Measurements from ENCODE around the gene LRP10. TPM values are rescaled to one million over a fixed set of nuclear protein-coding genes. Genes with fewer than 3 reads are reported as not detected.
A peak's percentile ranks its signal among the peaks of the same experiment; 100 is the strongest.

The LRP10 gene
- total RNA-seq, 1 donor from 2014 or later, result 171 TPM

DNA sequence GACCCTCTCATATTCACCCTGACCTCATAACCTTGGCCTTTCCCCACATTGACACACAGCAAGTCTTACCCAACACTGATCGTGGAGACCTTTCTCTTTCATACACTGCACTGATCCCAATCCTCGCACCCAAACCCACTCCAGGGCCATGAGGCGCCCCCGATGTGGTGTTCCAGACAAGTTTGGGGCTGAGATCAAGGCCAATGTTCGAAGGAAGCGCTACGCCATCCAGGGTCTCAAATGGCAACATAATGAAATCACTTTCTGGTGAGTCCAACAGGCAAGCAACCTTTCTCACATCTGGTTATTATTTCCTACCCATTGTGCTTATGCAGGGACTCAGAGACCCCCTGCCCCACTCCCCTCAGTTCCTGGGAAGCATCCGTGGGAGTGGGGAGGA lies 29.8 kb upstream of the LRP10 start:
- no peaks in the 10 kb centered on the region for H3K27me3 Mint-ChIP-seq (ENCODE audit: unreplicated experiment)
- no peaks in the 10 kb centered on the region for H3K9me3 Mint-ChIP-seq (ENCODE audit: unreplicated experiment)
- no peak overlapping the region for H3K4me3 Mint-ChIP-seq (ENCODE audit: unreplicated experiment)
- H3K4me1 Mint-ChIP-seq (ENCODE audit: unreplicated experiment), result peaks cover 50% of the 10 kb centered on the region
- no peak for DNase-seq (ENCODE audit: extremely low spot score, unreplicated experiment)
- peaks cover 54% of the 10 kb centered on the region for H3K36me3 Mint-ChIP-seq (ENCODE audit: unreplicated experiment)
- TF ChIP-seq, protein P1, sequence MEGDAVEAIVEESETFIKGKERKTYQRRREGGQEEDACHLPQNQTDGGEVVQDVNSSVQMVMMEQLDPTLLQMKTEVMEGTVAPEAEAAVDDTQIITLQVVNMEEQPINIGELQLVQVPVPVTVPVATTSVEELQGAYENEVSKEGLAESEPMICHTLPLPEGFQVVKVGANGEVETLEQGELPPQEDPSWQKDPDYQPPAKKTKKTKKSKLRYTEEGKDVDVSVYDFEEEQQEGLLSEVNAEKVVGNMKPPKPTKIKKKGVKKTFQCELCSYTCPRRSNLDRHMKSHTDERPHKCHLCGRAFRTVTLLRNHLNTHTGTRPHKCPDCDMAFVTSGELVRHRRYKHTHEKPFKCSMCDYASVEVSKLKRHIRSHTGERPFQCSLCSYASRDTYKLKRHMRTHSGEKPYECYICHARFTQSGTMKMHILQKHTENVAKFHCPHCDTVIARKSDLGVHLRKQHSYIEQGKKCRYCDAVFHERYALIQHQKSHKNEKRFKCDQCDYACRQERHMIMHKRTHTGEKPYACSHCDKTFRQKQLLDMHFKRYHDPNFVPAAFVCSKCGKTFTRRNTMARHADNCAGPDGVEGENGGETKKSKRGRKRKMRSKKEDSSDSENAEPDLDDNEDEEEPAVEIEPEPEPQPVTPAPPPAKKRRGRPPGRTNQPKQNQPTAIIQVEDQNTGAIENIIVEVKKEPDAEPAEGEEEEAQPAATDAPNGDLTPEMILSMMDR (IDR thresholded peaks at IDR 0.05), result no peak
- H3K27ac Mint-ChIP-seq (ENCODE audit: unreplicated experiment), result no peak overlapping the region

GRCh38 chr14:22842211-22843122 lies 29.1 kb upstream of the LRP10 start:
- H3K27ac Mint-ChIP-seq (ENCODE audit: unreplicated experiment), result no peak overlapping the region
- no peak for DNase-seq (ENCODE audit: extremely low spot score, unreplicated experiment)
- peaks cover 55% of the 10 kb centered on the region for H3K4me1 Mint-ChIP-seq (ENCODE audit: unreplicated experiment)
- no peak overlapping the region for H3K4me3 Mint-ChIP-seq (ENCODE audit: unreplicated experiment)
- no peaks in the 10 kb centered on the region for H3K27me3 Mint-ChIP-seq (ENCODE audit: unreplicated experiment)
- TF ChIP-seq, protein P1 (IDR thresholded peaks at IDR 0.05), result no peak
- no peaks in the 10 kb centered on the region for H3K9me3 Mint-ChIP-seq (ENCODE audit: unreplicated experiment)
- peaks cover 53% of the 10 kb centered on the region for H3K36me3 Mint-ChIP-seq (ENCODE audit: unreplicated experiment)

DNA sequence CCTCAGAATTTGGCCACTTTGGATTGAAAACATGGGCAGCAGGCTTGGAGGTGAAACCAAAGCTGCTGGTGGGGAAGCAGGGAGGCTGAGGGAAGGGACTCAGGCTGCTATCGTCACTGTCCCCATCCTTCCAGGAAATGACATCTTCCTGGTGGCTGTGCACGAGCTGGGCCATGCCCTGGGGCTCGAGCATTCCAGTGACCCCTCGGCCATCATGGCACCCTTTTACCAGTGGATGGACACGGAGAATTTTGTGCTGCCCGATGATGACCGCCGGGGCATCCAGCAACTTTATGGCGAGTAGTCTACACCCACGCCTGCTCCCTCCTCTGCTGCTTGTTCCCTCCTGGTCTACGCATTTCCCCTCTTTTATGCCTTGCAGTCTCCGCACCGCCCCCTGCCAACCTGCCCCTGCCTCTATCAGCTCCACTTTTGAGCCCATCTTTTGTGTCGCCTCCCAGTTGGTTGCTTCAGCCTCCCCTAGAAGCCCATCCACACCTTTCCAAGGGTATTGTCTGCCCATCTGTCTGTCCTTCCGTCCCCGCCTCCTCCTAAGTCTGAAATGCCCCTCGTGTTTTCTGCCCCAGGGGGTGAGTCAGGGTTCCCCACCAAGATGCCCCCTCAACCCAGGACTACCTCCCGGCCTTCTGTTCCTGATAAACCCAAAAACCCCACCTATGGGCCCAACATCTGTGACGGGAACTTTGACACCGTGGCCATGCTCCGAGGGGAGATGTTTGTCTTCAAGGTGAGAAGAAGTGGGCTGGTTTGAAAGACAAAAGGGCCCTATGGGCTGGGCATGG lies 28.2 kb upstream of the LRP10 start:
- Mint-ChIP-seq H3K36me3 (ENCODE audit: unreplicated experiment) (peaks cover 53% of the 10 kb centered on the region), H3K27ac (ENCODE audit: unreplicated experiment) (no peak overlapping the region), H3K27me3 (ENCODE audit: unreplicated experiment) (no peaks in the 10 kb centered on the region), H3K9me3 (ENCODE audit: unreplicated experiment) (no peaks in the 10 kb centered on the region), H3K4me3 (ENCODE audit: unreplicated experiment) (no peak overlapping the region), H3K4me1 (ENCODE audit: unreplicated experiment) (peaks cover 60% of the 10 kb centered on the region)
- no peak for DNase-seq (ENCODE audit: extremely low spot score, unreplicated experiment)
- TF ChIP-seq, protein P1 (IDR thresholded peaks at IDR 0.05), result no peak

DNA sequence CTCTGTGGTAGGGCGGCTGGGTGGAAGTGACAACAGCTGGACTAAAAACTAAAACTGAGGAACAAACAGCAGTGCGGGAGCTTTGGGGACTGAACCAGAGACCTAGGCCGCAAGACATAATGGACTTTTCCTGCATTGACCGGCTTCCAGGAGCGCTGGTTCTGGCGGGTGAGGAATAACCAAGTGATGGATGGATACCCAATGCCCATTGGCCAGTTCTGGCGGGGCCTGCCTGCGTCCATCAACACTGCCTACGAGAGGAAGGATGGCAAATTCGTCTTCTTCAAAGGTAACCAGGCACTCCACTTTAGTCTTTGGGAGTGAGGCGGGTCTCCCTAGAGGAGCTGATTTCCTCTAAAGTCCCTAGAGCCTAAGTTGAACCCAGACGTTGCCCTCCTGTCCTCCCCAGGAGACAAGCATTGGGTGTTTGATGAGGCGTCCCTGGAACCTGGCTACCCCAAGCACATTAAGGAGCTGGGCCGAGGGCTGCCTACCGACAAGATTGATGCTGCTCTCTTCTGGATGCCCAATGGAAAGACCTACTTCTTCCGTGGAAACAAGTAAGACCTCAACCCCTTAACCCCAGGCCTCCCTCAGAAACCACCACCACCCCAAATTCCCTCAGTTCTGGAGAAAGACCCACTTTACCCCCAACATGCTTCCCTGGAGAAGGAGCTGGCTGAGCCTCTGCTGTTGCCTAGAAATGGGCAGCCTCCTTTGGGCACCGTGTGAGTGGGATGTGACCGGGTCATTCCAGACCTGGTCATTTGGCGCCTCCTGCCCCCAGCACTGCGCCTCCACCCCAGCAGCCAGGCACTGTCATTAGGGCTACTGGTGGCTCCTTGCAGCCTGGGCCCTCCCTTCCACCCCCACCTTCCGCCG lies 27.1 kb upstream of the LRP10 start:
- no peaks in the 10 kb centered on the region for H3K27me3 Mint-ChIP-seq (ENCODE audit: unreplicated experiment)
- DNase-seq (ENCODE audit: extremely low spot score, unreplicated experiment), result no peak
- no peak overlapping the region for H3K4me3 Mint-ChIP-seq (ENCODE audit: unreplicated experiment)
- H3K4me1 Mint-ChIP-seq (ENCODE audit: unreplicated experiment), result peaks cover 60% of the 10 kb centered on the region
- no peaks in the 10 kb centered on the region for H3K9me3 Mint-ChIP-seq (ENCODE audit: unreplicated experiment)
- TF ChIP-seq, protein P1 (IDR thresholded peaks at IDR 0.05), result no peak
- peak overlapping the region; percentile 81 for H3K27ac Mint-ChIP-seq (ENCODE audit: unreplicated experiment)
- peaks cover 53% of the 10 kb centered on the region for H3K36me3 Mint-ChIP-seq (ENCODE audit: unreplicated experiment)
